DOHH2 (cell line): ENCODE data around the gene SLC15A1.

ENCODE experiments used
- H3F3A ChIP-seq: fragments of 200-600 bp; sonication (generic), shearing (Covaris generic); 2 replicates; pipeline ENCODE4 v1.6.0; 2016; ENCODE audit warnings: antibody characterized with exemption, mild to moderate bottlenecking; ENCODE audit not compliant: control insufficient read depth, insufficient read depth
- H3K27ac ChIP-seq: fragments of 200-600 bp; sonication (generic); 2 replicates; pipeline ENCODE4 v1.5.1; 2014; ENCODE audit warnings: low read depth, mild to moderate bottlenecking, low read length, moderate library complexity
- H3K27me3 ChIP-seq: fragments of 200-600 bp; sonication (generic); 2 replicates; pipeline ENCODE4 v1.6.1; 2014; ENCODE audit warnings: mild to moderate bottlenecking, low read length, mixed read lengths; ENCODE audit not compliant: control insufficient read depth
- H3K36me3 ChIP-seq: fragments of 200-600 bp; sonication (generic); 2 replicates; pipeline ENCODE4 v1.6.1; 2014; ENCODE audit warnings: mild to moderate bottlenecking, low read length, moderate library complexity, mixed read lengths; ENCODE audit not compliant: control insufficient read depth
- H3K4me1 ChIP-seq: fragments of 200-600 bp; sonication (generic); 2 replicates; pipeline ENCODE4 v1.6.1; 2014; ENCODE audit warnings: mild to moderate bottlenecking, low read length, mixed read lengths; ENCODE audit not compliant: control insufficient read depth
- H3K4me2 ChIP-seq: fragments of 200-600 bp; sonication (generic); 2 replicates; pipeline ENCODE4 v1.6.0; 2014; ENCODE audit warnings: mild to moderate bottlenecking, low read length, moderate library complexity
- H3K4me3 ChIP-seq: fragments of 200-600 bp; sonication (generic); 2 replicates; pipeline ENCODE4 v1.5.1; 2014; ENCODE audit warnings: mild to moderate bottlenecking, low read length, mixed read lengths
- H3K79me2 ChIP-seq: fragments of 200-600 bp; sonication (generic); 2 replicates; pipeline ENCODE4 v1.6.1; 2014; ENCODE audit warnings: mild to moderate bottlenecking, low read length, mixed read lengths; ENCODE audit not compliant: control insufficient read depth
- H3K9me2 ChIP-seq: fragments of 200-600 bp; sonication (generic); replicated peaks from 2 replicates; pipeline ENCODE4 v1.6.1; 2014; ENCODE audit warnings: mild to moderate bottlenecking, low read length, mixed read lengths; ENCODE audit not compliant: control insufficient read depth
- H3K9me3 ChIP-seq: fragments of 200-600 bp; sonication (generic); 2 replicates; pipeline ENCODE4 v1.6.1; 2014; ENCODE audit warnings: antibody characterized with exemption, low read length, mixed read lengths; ENCODE audit not compliant: control insufficient read depth, insufficient read depth
- H4K20me1 ChIP-seq: fragments of 200-600 bp; sonication (generic); 2 replicates; pipeline ENCODE4 v1.6.0; 2014; ENCODE audit warnings: low read depth, mild to moderate bottlenecking, antibody characterized with exemption, low read length, moderate library complexity; ENCODE audit not compliant: control insufficient read depth, insufficient read depth
- CTCF ChIP-seq: fragments of 200-600 bp; sonication (generic); IDR thresholded peaks from one replicate; pipeline ENCODE4 v1.5.1; 2014; ENCODE audit warnings: antibody characterized with exemption, mild to moderate bottlenecking, low read depth, low read length; ENCODE audit not compliant: poor library complexity, severe bottlenecking
- EZH2phosphoT487 ChIP-seq: fragments of 200-600 bp; sonication (generic); IDR thresholded peaks from 2 replicates; pipeline ENCODE4 v1.6.1; 2017; ENCODE audit warnings: borderline replicate concordance, mild to moderate bottlenecking, antibody characterized with exemption, low read length, moderate library complexity, mixed read lengths

Gene SLC15A1

GRCh38 chr13:98776644-98777043 lies 24.2 kb upstream of the SLC15A1 start:
- Histone ChIP-seq H3K27ac (no peak overlapping the region), H3K9me2 (no peaks in the 10 kb centered on the region), H3K4me2 (no peak overlapping the region), H3K9me3 (no peaks in the 10 kb centered on the region), H3K79me2 (no peaks in the 10 kb centered on the region), H3K36me3 (no peaks in the 10 kb centered on the region), H3K27me3 (no peaks in the 10 kb centered on the region), H3K4me1 (no peaks in the 10 kb centered on the region), H4K20me1 (no peaks in the 10 kb centered on the region), H3F3A (no peaks in the 10 kb centered on the region), H3K4me3 (no peak overlapping the region)
- TF ChIP-seq EZH2phosphoT487 (no peak), CTCF (no peak)

GRCh38 chr13:98775844-98776598 lies 23.5 kb upstream of the SLC15A1 start:
- Histone ChIP-seq H3K27me3 (no peaks in the 10 kb centered on the region), H3K27ac (no peak overlapping the region), H3K9me3 (no peaks in the 10 kb centered on the region), H3K9me2 (no peaks in the 10 kb centered on the region), H3K4me1 (no peaks in the 10 kb centered on the region), H3K4me3 (no peak overlapping the region), H3F3A (no peaks in the 10 kb centered on the region), H3K4me2 (no peak overlapping the region), H3K79me2 (no peaks in the 10 kb centered on the region), H3K36me3 (no peaks in the 10 kb centered on the region), H4K20me1 (no peaks in the 10 kb centered on the region)
- no peak for TF ChIP-seq CTCF
- no peak for TF ChIP-seq EZH2phosphoT487

GRCh38 chr13:98775386-98775785 lies 22.9 kb upstream of the SLC15A1 start:
- Histone ChIP-seq H3F3A (no peaks in the 10 kb centered on the region), H3K9me2 (no peaks in the 10 kb centered on the region), H3K27ac (no peak overlapping the region), H3K9me3 (no peaks in the 10 kb centered on the region), H3K4me3 (no peak overlapping the region), H3K4me1 (no peaks in the 10 kb centered on the region), H3K27me3 (no peaks in the 10 kb centered on the region), H3K4me2 (no peak overlapping the region), H3K79me2 (no peaks in the 10 kb centered on the region), H3K36me3 (no peaks in the 10 kb centered on the region), H4K20me1 (no peaks in the 10 kb centered on the region)
- no peak for TF ChIP-seq EZH2phosphoT487
- no peak for TF ChIP-seq CTCF
